AML-193 (cell line): Measurements from ENCODE around the gene OSBP.
"Not testable (repeated sequence)": the region's sequence is repeated elsewhere in the genome, so short reads cannot be mapped to it uniquely, and the experiment has no call there.

ENCODE experiments used
- DNase-seq, 2 experiments: peaks; one replicate each; lab custom pipeline; 2025; lab: John Stamatoyannopoulos, UW

The OSBP gene, protein sequence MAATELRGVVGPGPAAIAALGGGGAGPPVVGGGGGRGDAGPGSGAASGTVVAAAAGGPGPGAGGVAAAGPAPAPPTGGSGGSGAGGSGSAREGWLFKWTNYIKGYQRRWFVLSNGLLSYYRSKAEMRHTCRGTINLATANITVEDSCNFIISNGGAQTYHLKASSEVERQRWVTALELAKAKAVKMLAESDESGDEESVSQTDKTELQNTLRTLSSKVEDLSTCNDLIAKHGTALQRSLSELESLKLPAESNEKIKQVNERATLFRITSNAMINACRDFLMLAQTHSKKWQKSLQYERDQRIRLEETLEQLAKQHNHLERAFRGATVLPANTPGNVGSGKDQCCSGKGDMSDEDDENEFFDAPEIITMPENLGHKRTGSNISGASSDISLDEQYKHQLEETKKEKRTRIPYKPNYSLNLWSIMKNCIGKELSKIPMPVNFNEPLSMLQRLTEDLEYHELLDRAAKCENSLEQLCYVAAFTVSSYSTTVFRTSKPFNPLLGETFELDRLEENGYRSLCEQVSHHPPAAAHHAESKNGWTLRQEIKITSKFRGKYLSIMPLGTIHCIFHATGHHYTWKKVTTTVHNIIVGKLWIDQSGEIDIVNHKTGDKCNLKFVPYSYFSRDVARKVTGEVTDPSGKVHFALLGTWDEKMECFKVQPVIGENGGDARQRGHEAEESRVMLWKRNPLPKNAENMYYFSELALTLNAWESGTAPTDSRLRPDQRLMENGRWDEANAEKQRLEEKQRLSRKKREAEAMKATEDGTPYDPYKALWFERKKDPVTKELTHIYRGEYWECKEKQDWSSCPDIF

DNA sequence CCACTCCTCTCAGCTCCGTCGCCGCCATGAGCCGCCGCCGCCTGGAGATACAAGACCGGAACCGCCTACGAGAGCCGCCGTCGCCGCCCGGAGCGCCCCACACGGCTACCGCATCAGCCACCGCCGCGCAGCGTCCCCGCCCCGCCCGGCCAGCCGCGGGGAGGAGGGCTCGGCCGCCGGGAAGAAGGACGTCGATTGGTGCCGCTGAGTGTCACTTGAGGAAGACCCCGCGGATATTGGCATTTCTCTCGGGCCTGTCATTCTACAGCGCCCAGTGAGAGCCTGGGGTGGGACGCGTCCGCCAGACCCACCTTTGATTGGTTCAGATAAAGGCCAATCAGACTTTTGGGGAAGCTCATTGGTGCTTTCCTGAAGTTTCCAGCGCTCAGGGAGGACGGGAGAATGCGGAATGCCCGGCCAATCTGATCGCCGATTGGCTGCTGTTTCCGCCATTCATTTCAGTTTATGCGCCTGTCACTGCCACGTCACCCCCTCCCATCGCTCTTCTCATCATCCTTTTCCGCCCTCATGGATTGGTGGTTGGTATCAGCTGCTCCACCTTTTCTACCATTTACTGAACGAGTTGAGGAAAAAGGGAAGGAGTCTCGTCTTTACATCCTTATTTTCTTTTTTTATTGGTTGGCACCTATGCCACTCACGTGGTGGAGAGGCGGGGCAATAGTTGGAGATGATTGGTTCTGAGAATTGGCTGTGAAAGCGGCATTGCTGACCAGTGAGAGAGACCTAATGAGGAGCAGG, at the start of gene OSBP:
Gene OSBP (minus strand): TSS at position 138 of the 759 bp plus-strand sequence. CDS start 110 bp downstream, at position 28.
- DNase-seq, result peak; percentile 100

DNA sequence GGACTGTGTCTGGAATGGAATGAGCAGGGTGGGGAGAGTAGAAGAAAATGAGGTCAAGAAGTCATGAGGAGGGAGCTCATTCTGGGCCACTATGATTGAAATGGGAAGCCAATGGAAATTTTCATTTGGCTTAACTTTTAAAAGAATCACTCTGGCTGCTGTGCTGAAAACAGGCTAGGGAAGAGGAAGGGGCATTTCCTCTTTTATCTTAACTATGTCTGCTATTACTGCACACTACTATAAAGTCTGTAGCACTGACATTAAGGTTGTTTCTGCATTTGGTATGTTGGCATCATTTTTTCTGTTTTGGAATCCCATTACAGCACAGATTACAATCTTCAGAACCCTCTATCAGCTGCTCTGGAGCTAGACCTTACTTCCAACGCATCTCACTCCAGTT, 45.0 kb upstream of the OSBP start:
- peak; percentile 11 to 20 for DNase-seq

DNA sequence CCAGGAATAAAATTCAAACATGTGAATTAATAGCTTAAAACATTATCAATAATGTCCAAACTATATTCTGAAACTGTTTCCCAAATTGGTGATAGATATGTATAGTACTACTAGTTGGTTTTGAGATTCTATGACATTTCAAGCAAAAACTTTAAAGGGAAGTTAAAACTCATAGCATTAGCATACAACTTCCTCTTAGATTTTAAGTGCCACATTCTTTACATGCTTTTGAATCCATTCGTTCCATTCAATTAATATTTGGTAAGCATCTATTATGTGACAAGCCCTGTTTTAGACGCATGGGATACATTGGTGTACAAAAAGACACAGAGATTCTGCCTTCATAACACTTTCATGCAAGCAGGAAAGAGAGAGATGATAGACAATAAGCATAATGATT, 44.4 kb upstream of the OSBP start:
- DNase-seq, result no peak

DNA sequence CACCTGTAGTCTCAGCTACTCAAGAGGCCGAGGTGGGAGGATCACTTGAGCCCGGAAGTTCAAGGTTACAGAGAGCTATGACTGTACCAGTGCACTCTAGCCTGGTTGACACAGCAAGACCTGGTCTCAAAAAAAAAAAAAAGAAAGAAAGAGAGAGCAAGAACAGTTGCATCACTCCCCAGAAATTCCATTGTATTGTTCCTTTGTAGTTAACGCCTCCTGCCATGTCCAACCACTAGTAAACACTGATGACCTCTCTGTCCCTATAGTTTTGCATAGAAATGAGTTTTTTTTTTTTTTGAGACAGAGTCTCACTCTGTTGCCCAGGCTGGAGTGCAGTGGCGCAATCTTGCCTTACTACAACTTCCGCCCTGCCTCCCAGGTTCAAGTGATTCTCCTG, 42.5 kb upstream of the OSBP start:
- DNase-seq, result no peak

DNA sequence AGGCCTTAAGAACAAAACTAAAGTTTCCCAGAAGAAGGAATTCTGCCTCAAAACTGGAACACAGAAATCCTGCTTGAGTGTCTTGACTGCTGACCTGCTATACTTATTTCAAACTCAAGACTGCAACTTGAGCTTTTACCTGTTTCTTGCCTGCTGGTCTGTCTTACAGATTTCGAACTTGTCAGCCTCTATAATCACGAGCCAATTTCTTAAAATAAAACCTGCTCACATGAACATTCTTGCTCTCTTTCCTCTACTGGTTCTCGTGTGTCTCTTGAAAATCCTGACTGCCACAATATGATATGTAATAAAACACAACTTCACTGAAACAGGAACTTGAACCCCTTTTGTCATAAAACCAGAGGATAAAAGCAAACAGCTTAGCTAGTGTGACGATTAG, 39.3 kb upstream of the OSBP start:
- no peak for DNase-seq

DNA sequence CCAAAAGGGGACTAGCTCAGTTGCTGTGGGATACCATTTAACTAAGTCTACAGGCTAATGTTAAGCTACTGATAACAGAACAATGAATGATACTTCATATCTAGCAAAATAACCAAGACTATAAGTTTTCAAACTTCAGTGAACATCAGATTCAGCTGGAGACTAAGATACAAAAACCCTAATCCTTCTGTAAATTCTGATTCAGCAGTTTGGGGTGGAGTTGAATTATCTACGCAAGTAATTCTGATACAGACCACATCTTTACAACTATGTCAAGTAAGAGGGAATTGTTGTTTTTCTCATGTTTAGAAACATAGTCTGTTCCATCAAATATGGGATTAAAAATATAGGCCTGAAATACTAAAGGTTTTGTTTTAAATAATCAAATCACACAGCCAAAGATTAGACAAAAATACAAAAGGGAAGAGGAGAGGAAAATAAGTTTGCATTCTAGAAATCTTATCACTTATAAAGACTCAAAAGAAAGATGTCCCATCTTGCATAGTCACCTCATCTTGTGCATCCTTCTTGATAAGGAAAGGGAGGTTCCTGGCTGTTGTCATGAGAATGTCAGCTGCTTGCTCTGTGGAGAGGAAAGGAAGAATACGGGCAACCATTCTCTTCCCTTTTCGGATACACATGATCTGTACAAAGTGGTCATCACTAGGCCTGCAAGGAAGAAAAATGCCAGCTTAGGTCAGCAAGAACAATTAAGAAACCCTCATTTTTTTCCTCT, 31.8 kb upstream of the OSBP start:
- DNase-seq, result no peak

DNA sequence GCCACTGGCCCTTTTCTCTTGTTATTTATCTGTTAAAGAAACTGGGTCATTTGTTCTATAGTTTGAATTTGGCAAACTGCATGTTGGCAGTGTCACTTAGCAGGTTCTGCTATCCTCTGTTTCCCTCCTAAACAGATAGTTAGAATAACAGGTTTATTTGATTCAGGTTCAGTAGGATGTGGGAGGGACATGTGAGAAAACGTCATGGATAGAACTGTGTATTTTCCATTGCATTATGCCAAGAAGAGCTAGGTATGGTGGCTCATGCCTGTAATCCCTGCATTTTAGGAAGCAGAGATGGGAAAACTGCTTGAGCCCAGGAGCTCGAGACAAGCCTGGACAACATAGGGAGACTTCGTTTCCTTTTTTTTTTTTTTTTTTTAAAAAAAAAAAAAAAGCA, 29.0 kb upstream of the OSBP start:
- no peak for DNase-seq

DNA sequence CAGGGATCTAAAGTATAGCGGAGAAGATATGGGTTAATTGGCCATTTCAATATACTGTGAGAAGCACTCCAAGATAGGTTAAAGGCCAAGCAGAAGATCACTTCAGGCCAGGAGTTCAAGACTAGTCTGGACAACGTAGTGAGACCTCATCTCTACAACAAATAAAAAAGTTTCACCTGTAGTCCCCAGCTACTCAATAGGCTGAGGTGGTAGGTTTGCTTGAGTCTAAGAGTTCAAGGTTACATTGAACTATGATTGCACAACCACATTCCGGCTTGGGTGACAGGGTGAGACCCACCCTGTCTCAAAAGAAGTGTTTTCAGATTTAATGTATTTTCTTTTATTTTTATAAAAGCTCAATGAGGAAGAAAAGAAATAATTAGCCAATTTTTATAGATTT, 27.8 kb upstream of the OSBP start:
- no peak for DNase-seq

DNA sequence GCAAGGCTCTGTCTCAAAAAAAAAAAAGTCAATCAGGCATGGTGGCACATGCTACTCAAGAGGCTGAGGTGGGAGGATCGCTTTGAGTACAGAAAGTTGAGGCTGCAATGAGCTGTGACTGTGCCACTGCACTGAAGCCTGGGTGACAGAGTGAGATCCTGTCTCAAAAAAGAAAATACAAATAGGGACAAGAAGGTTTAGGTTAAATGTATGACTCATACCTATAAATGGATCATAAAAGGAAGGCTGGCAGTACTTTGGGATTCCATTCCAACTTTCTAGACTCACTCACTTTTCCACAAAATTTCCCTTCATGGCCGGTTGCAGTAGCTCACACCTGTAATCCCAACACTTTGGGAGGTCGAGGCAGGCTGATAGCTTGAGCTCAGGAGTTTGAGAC, 25.6 kb upstream of the OSBP start:
- DNase-seq, result no peak

DNA sequence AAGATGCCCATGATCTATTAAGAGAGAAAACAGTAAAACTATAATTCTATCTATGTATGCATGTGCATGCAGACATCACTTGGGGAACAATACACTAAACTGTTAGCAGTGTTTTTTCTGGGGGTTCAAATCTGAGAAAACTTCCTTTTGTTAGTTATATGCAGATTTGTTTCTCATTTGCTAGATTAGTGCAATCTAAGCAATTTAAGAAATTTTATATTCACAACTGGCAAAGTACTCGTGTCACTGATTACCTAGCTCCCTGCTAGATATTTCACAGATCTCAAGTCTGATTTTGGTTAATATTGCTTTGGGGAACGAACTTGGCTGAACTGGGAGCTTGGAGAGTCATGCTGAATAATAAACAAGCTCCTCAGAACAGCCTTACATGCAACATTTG, 14.9 kb upstream of the OSBP start:
- no peak for DNase-seq

DNA sequence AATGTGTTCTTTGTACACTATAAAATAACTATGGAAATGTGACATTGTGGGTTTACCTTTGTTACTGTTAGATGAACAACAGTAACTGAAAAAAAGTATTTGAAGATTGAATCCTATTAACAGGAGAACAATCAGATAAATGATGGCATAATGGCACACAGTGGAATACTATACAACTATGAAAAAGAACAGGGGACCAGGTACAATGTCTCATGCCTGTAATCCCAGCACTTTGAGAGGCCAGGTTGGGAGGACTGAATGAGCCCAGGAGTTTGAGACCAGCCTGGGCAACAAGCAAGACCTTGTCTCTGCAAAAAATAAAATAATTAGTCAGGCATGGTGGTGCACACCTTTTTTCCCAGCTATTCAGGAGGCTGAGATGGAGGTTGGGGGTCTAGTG, 14.4 kb upstream of the OSBP start:
- DNase-seq, result no peak

DNA sequence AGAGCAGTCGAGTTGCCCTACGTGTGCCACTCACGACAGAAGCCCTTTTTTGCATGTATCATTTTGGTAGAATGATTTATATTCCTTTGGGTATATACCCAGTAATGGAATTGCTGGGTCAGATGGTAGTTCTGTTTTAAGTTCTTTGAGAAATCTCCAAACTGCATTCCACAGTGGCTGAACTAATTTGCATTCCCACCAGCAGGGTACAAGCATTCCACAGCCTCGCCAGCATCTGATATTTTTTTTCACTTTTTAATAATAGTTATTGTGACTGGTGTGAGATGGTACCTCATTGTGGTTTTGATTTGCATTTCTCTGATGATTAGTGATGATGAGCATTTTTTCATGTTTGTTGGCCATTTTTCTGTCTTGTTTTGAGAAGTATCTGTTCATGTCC, 11.4 kb upstream of the OSBP start:
- not testable (repeated sequence) for DNase-seq

DNA sequence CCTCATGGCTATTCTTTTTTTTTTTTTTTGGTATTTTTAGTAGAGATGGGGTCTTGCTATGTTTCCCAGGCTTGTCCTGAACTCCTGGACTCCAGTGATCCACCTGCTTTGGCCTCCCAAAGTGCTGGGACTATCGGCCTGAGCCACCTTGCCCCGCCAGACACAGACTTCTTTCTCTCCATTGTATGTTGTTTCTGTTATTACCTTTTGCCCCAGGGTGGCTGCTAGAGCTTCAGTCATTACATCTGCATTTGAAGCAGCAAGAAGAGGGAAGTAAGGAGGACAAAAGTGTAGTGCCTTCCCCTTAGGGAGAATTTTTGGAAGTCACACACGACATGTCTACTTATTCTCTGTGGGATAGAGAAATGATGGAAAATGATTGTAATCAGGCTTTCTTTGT, 10.1 kb upstream of the OSBP start:
- DNase-seq, result no peak

DNA sequence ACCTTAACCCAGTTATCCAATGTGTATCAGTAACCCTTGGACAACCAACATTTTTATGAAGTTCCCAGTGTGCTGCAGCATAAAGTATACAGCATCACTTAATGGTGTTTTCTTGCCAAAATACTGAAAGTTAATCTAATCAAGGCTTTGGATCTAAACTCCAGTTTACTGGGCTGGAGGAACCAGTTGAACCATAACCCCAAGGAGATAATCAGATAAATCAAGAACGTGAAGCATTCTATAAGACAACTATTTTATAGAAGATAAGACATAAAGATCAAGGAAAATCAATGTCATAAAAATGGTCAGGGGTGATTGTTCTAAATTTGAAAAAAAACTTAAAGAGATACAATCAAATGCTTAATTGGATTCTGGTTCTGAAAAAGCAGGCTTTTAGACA, 2.3 kb upstream of the OSBP start:
- DNase-seq, result no peak

DNA sequence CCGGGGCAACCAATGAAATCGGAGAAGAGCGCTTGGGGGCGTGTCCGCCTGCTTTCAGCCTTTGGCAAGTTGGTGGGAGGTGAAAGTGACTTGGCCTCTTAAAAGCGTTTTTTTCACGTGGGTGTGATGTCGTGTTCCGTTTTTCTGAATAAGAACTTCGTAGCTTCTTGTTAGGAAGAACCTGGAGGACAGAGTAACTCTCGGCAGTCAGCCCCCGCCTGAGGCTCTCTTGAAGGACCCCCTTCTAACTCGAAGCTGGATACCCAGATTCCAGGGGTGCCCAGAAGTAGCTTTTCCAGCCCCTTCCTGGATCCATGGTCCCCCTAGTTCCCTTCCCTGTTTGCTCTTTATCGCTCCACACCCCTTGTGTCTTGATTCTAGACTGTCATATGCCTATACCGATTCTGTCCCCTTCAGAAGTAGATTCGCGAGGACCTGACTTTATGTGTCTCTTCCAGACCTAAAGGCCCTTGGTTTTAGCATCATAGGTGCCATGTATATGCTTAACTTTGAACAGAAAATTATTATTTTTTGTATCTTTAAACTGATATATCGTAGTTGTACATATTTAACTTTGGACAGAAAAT, 915 bp upstream of the OSBP start:
- DNase-seq, result no peak

DNA sequence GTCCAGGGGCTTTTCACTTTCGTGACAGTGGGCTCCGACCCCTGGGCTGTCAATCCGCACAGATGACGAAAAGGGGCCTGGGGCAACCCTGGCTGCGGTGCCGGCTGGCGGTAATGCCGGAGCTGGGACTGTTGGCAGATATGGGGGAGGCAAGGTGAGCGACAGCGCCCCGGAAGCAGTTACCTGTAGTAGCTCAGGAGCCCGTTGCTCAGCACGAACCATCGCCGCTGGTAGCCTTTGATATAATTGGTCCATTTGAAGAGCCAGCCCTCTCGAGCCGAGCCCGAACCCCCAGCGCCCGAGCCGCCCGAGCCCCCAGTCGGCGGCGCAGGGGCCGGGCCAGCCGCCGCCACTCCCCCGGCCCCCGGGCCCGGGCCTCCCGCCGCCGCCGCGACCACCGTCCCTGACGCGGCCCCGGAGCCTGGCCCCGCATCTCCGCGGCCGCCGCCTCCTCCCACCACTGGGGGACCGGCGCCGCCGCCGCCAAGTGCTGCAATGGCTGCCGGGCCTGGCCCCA, 396 bp downstream of the OSBP start:
- DNase-seq, result no peak

DNA sequence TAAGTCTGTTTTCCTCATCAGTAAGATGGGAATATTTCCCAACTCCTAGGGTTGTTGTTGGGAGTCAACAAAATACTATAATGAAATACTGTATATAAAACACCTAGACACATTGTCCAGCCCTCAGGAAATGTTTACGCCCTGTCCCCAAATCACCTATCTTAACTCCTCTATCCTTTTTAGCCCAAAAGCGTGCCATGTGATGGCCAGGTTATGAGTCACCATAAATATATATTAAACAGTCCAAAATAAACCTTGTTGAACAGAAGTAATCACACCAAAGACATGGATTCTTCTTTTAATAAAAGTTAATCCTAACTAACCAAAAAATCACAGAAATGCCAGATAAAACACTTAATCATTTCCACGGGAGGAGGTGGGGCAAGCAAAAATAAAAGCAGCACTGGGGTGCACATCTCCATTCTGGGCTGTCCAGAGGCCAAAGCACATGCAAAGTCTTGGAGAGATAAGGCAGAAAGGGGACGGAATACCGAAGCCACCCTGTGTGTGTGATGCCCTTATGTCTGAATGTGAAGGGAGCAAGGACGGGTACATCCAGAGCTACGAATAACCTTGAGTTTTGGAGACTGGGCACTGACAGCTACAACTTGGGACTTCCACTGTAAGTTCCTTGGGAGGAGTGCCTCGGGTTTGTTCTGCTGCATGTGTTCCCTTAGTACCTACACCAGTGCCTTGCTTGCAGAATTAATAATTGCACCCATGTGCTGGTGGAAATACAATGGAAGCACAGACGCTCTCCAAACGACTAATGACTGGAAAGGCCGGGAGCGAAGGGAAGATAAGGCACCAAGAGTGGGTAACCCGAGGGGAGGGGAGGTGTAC, 1.1 kb downstream of the OSBP start:
- no peak for DNase-seq

DNA sequence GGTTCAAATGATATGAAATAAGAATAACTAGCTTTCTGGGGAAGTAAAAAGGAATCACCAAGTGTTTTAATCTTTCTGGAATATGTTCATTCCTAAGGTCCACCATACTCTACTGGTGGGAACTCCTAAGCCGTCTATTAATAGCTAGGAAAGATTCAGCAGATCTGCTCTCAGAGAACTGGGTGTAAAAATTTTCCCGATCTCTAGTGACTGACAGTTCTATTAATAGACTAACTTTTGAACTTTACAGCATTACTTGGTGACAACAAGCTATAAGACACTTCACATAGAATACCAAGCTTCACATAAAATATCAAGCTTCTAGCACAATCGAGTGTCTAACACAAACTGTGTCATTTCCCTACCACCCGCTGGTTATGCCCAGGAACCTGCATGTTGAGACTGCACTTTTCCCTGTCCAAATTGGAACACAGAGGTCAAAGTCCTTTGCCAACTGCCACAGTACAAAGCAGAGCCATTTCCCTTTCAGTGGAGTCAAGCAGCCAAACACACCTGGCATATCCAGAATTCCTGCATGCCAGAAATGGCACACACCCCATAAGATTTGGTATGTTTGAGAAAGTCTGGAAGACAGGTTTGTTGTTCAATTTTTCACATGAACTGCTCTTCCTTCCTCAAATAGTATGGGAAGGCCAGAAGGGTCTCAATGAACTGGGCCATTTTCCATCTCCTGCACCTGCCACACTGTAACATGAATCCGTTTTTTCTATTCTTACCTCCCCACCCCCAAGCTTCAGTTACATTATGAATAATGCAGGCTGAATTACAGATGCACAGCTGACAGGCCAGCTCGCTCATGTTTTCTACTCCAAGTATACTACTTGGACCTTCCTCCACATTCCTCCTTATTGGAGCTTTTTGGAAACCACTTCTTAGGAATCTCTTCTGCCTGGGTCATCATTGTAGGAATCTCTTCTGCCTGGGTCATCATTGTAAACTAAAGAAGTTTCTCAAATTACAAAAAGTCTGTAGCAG, 3.7 kb downstream of the OSBP start:
- no peak for DNase-seq

DNA sequence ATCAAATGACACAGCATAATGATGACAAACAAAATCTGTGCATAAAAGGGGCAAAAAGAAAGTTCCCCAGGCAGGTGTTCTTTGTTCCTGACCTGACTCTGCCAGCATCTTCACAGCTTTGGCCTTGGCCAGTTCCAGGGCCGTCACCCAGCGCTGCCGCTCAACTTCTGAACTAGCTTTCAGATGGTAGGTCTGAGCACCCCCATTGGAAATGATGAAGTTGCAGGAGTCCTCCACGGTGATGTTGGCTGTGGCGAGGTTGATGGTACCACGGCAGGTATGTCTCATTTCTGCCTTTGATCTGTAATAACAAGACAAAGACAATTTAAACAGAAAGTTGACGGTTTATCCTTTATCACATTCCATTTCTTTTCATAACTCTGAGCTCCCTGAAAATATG, 5.3 kb downstream of the OSBP start:
- no peak for DNase-seq
